Natural killer cell (primary cell): ENCODE results near the gene RSPH9. TPM values are rescaled to one million over a fixed set of nuclear protein-coding genes. Genes with fewer than 3 reads are reported as not detected.
"Not testable (repeated sequence)": the region's sequence is repeated elsewhere in the genome, so short reads cannot be mapped to it uniquely, and the experiment has no call there.

Source experiments
- ATAC-seq, 3 donors: fragments of 150-1000 bp in 2 of 3; fragments of 200-7000 bp in 1 of 3; cut with Tn5 transposase; 1 replicate in 1 of 3; 2 replicates in 2 of 3; pipeline ENCODE4 v1.10.0; 2021; ENCODE audit warnings: mild to moderate bottlenecking in 2 of 3, moderate library complexity in 2 of 3
- DNase-seq, 2 donors: peaks; one replicate each; pipeline versions ENCODE4 v3.0.0 to v3.0.0-alpha.2; 2013 to 2021; ENCODE audit warnings: mixed read lengths in 1 of 2
- H3K27ac ChIP-seq: one replicate; pipeline ENCODE4 v1.5.1; 2013; ENCODE audit warnings: mild to moderate bottlenecking, low read length
- H3K27me3 ChIP-seq: one replicate; pipeline ENCODE4 v1.6.1; 2013; ENCODE audit warnings: low read length; ENCODE audit not compliant: control insufficient read depth, insufficient read depth
- H3K36me3 ChIP-seq: one replicate; pipeline ENCODE4 v1.6.1; 2013; ENCODE audit warnings: low read length; ENCODE audit not compliant: control insufficient read depth, insufficient read depth
- H3K4me1 ChIP-seq: one replicate; pipeline ENCODE4 v1.6.1; 2013; ENCODE audit warnings: low read length; ENCODE audit not compliant: control insufficient read depth, insufficient read depth
- H3K4me3 ChIP-seq: one replicate; pipeline ENCODE4 v1.5.1; 2013; ENCODE audit warnings: low read length
- H3K9me3 ChIP-seq: one replicate; pipeline ENCODE4 v1.6.1; 2013; ENCODE audit warnings: low read length; ENCODE audit not compliant: control insufficient read depth, insufficient read depth
- H3K27ac Mint-ChIP-seq, 2 donors: one replicate each; pipeline ENCODE4 v1.8.0; 2022; ENCODE audit warnings: mild to moderate bottlenecking in 2 of 2, mixed read lengths in 2 of 2, moderate library complexity in 1 of 2
- H3K27me3 Mint-ChIP-seq, 2 donors: one replicate each; pipeline ENCODE4 v1.8.0; 2022; ENCODE audit warnings: low read depth in 2 of 2, mixed read lengths in 2 of 2
- H3K36me3 Mint-ChIP-seq: one replicate; pipeline ENCODE4 v1.8.0; 2022; ENCODE audit warnings: mixed read lengths
- H3K4me1 Mint-ChIP-seq, 2 donors: one replicate each; pipeline ENCODE4 v1.8.0; 2022; ENCODE audit warnings: mixed read lengths in 2 of 2
- H3K4me3 Mint-ChIP-seq: one replicate; pipeline ENCODE4 v1.8.0; 2022; ENCODE audit warnings: mild to moderate bottlenecking, moderate library complexity, mixed read lengths
- H3K9me3 Mint-ChIP-seq, 2 donors: one replicate each; pipeline ENCODE4 v1.8.0; 2022; ENCODE audit warnings: mixed read lengths in 2 of 2
- CTCF ChIP-seq: fragments of 200-600 bp; IDR thresholded peaks from one replicate; pipeline ENCODE4 v1.8.0; 2022; ENCODE audit warnings: antibody characterized with exemption
- WGBS: methylation state at CpG from one replicate; pipeline ENCODE4 v1.1.7; 2013; ENCODE audit warnings: missing lambda C conversion rate; ENCODE audit not compliant: insufficient coverage; 5-methylcytosine and 5-hydroxymethylcytosine counted together
- intact Hi-C: fragments of 100-400 bp; cut with micrococcal nuclease; formaldehyde crosslinking; loops from one replicate; pipeline ENCODE4 v1.14.2; 2022
- total RNA-seq, 4 donors: library from RNA; stranded (reverse); fragments of 120-200 nt in 1 of 4; gene quantifications; one replicate each; pipeline versions ENCODE4 v1.2.3 to v1.2.4, GENCODE V29; 2013 to 2022

Gene RSPH9
- total RNA-seq, 3 donors from 2014 or later (not counting 1 experiment from before 2014, with no cell fraction given) = 0.23 TPM; not detected in 2

- peak within 1 kb of the TSS; percentile 92 to 96 for H3K27ac Mint-ChIP-seq
- Histone ChIP-seq H3K27ac (peak within 1 kb of the TSS; percentile 89), H3K27me3 (no peaks in the 10 kb centered on the region), H3K4me1 (peaks cover 37% of the 10 kb centered on the region), H3K4me3 (peak within 1 kb of the TSS; percentile 76), H3K9me3 (no peaks in the 10 kb centered on the region), H3K36me3 (peaks cover 15% of the 10 kb centered on the region)
- intact Hi-C loops = loop anchor here (2.0 to 5.0 kb wide), 2 partner anchors 52 to 262 kb away; partner anchors contain the start of genes POLH, XPO5 and ZNF318
- no peaks in the 10 kb centered on the region for H3K36me3 Mint-ChIP-seq
- WGBS = under 1% methylated on average over 46 of the region's 46 CpGs
- TF ChIP-seq CTCF = no peak
- H3K27me3 Mint-ChIP-seq = no peaks in the 10 kb centered on the region
- peak within 1 kb of the TSS; percentile 97 for H3K4me3 Mint-ChIP-seq
- peaks cover 23 to 42% of the 10 kb centered on the region in 2 donors for H3K4me1 Mint-ChIP-seq
- ATAC-seq (peak; percentile 89 to 97 (median 89)), DNase-seq (peak; percentile 92 to 97)
- H3K9me3 Mint-ChIP-seq = no peaks in the 10 kb centered on the region
Measured at GRCh38 chr6:43629104-43629504, 15.7 kb upstream of the RSPH9 start, which contains the start of gene GTPBP2. GTPBP2 (minus strand) TSS chr6:43629264; CDS start chr6:43629162, 102 bp downstream.

GRCh38 chr6:43629505-43630300 is 15.1 kb upstream of the RSPH9 start:
- DNase-seq (peak; percentile 77 to 95), ATAC-seq (peak; percentile 58 to 79 (median 64))
- H3K4me3 Mint-ChIP-seq = peak overlapping the region; percentile 97
- H3K27me3 ChIP-seq = no peaks in the 10 kb centered on the region
- H3K9me3 ChIP-seq = no peaks in the 10 kb centered on the region
- peaks cover 23 to 43% of the 10 kb centered on the region in 2 donors for H3K4me1 Mint-ChIP-seq
- peaks cover 9% of the 10 kb centered on the region for H3K36me3 ChIP-seq
- WGBS = under 1% methylated on average over 33 of the region's 41 CpGs
- H3K9me3 Mint-ChIP-seq = no peaks in the 10 kb centered on the region
- no peaks in the 10 kb centered on the region for H3K27me3 Mint-ChIP-seq
- H3K27ac Mint-ChIP-seq = peak overlapping the region; percentile 92 to 96
- peaks cover 37% of the 10 kb centered on the region for H3K4me1 ChIP-seq
- peak overlapping the region; percentile 73 for H3K27ac ChIP-seq
- H3K4me3 ChIP-seq = peak overlapping the region; percentile 76
- intact Hi-C loops = loop anchor here (2.0 to 5.0 kb wide), 2 partner anchors 53 to 262 kb away; partner anchors contain the start of genes POLH, XPO5 and ZNF318
- H3K36me3 Mint-ChIP-seq = no peaks in the 10 kb centered on the region
- TF ChIP-seq CTCF = no peak

- Histone ChIP-seq H3K4me3 (no peak overlapping the region), H3K4me1 (peaks cover 44% of the 10 kb centered on the region), H3K27me3 (no peaks in the 10 kb centered on the region), H3K27ac (no peak overlapping the region), H3K9me3 (no peaks in the 10 kb centered on the region), H3K36me3 (no peaks in the 10 kb centered on the region)
- intact Hi-C loops = no loop called here
- DNase-seq (no peak), ATAC-seq (no peak)
- H3K4me1 Mint-ChIP-seq = peaks cover 36 to 52% of the 10 kb centered on the region in 2 donors
- no peak overlapping the region for H3K4me3 Mint-ChIP-seq
- H3K27me3 Mint-ChIP-seq = no peaks in the 10 kb centered on the region
- H3K9me3 Mint-ChIP-seq = no peaks in the 10 kb centered on the region
- TF ChIP-seq CTCF = no peak
- WGBS = 92% methylated on average over 1 of the region's 1 CpG
- H3K27ac Mint-ChIP-seq = no peak overlapping the region
- H3K36me3 Mint-ChIP-seq = no peaks in the 10 kb centered on the region
Measured at GRCh38 chr6:43630980-43631619, 13.7 kb upstream of the RSPH9 start.

GRCh38 chr6:43633002-43633401 is 11.8 kb upstream of the RSPH9 start:
- H3K27me3 ChIP-seq, H3K9me3 ChIP-seq, ATAC-seq, H3K9me3 Mint-ChIP-seq, H3K27ac Mint-ChIP-seq, H3K4me3 ChIP-seq, H3K36me3 ChIP-seq, H3K27ac ChIP-seq, DNase-seq, H3K36me3 Mint-ChIP-seq, H3K4me3 Mint-ChIP-seq, H3K27me3 Mint-ChIP-seq, intact Hi-C loops: not testable (repeated sequence)
- H3K4me1 ChIP-seq = peaks cover 47% of the 10 kb centered on the region
- WGBS = 96% methylated on average over 7 of the region's 7 CpGs
- peaks cover 26 to 41% of the 10 kb centered on the region in 2 donors for H3K4me1 Mint-ChIP-seq
